ENCODE data around the gene NACC2.
"Not testable (repeated sequence)": the region's sequence is repeated elsewhere in the genome, so short reads cannot be mapped to it uniquely, and the experiment has no call there.

Gene NACC2

DNA sequence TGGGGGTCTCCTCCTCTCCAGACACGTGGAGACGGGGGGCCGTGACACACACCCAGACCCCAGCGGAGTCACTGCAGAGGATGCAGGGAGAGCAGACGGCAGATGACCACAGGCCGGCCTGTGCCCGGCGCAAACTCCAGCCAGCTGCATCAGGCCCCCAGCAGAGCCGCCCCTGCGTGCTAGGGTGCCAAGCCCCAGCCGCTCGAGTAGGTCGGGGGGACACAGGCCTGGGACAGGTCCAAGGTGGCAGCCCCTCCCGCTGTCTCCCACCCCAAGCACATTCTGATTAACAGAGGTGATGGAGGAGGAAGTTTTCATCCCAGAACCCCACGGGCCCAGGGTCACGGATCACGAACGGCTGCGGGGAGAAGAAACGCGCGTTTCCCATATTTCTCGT, 14.4 kb downstream of the NACC2 start:
- DNase-seq (ENCODE audit: low spot score), result no peak

DNA sequence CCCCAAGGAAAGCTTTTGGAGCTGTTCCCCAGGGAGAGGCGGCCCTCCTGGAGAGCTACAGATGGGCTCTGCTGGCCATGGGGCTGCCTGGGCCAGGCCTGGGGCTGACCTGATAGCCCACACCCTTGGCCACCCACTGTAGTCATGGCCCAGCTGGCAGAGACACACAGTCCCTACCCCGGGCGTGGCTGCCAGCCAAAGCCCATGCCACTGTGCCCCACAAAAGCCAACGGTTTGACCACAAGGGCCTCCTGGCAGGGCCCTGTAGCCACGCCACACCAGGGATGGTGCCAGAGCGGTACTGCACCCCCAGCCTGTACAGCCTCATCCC, 15.2 kb downstream of the NACC2 start:
- no peak for DNase-seq (ENCODE audit: low spot score)

GRCh38 chr9:136079211-136079915, 15.7 kb downstream of the NACC2 start:
- no peak for DNase-seq (ENCODE audit: low spot score)

DNA sequence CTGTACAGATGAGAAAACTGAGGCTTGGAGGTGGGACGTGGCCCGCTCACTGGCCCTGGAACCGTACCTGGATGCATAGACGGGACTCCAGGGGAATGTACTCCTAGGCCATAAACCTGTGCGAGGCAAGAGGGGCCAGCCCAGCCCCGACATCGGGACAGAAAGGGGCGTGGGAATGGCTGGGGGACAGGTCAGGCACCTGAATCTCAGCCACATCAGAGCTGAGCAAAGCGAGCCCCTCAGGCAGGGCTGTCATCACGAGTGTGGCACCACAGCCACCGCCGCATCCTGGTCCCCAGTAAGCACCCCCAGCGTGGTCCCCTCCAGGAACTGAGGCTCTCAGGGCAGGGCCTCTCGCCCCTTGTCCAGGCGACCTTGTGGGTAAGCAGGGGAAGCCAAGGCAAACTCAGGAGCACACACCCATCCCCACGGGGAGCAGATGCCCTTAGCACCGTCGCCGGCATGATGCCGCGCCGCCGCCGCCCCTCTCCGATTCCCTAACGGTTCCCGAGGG, 16.5 kb downstream of the NACC2 start:
- DNase-seq (ENCODE audit: low spot score), result no peak

GRCh38 chr9:136078024-136078423, 17.1 kb downstream of the NACC2 start:
- DNase-seq (ENCODE audit: low spot score), result no peak

DNA sequence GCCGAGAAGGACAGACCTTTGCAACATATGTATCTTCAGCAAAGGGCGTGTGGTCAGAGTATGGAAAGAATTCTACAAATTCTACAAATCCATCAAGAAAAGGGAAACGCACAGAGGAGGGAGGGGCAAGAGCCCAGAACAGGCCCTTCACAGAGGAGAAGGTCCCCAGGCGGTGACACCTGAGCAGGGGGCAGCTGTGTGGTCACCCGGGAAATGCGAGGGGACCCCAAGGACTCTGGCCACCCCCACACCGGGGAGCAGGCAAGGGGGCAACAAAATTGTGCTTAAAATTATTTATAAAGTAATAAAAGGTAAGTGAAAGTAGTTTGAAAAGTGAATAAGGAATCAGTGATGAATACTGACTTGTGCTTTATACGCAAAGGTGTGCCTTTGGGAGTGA, 17.6 kb downstream of the NACC2 start:
- DNase-seq (ENCODE audit: low spot score), result no peak

DNA sequence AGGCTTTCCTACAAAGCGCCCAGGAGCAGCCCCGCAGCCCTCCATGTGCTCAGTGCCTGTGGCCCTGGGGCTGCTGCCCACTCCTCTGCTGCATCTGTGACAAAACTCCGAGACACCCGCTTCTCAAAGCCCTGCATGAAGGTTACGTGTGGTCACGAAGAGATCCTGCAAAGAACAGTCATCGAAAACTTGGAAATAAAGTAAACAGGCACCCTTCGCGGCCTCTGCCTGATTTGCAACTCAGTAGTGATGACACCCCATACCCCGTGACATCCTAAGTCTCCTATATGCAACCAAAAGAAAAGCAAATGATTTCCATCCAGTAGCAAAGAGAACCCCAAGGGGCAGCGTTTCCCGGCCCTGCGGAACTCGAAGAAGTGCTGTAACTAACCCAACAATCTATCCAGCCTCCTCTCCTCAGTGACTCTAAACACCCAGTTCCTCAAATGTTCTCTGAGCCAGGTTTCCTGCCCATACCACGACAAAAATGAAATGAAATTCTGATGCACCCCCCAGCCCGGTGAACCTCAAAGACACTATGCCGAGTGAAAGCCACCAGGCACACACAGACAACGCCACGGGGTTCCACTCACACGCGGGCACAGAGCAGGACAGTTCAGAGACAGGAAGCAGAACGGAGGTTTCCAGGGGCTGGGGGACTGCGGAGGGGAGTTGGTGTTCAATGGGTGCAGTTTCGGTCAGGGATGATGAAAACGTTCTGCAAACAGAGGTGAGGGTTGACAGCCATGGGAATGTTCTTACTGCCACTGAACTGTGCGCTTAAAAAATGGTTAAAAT, 19.0 kb downstream of the NACC2 start:
- no peak for DNase-seq (ENCODE audit: low spot score)

DNA sequence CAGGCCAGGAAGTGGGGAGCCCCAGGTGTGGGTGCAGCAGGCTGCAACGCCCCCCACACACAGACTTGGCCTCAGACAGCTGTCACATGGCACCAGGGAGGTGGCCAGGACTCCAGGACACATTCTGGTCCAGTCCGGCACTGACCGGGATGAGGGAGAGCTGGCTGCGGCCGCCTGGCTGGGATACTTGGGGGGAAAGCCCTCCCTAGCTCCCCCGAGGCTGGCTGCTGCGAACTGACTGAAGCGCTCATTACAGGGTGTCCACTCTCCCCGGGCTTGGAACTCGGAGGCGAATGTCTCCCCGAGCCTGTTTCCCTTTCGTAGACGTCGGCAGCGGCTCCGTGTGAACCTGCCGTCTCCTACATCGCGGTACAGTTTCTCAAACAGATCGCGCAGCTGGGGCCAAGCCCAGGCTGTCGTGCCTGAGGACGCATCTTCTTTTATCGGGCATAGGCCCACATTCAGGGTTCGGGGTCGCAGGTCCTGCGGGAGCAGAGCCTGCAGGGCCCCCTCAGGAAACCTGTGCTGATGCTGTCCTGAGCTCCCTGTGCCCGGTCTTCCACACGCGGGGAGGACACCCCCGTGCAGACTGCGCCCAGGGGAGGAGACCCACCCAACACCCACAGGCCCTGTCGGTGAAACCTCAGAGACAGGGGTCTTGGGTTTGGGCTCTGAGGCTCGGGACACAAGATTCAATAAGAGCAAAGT, 19.8 kb downstream of the NACC2 start:
- DNase-seq (ENCODE audit: low spot score), result no peak

DNA sequence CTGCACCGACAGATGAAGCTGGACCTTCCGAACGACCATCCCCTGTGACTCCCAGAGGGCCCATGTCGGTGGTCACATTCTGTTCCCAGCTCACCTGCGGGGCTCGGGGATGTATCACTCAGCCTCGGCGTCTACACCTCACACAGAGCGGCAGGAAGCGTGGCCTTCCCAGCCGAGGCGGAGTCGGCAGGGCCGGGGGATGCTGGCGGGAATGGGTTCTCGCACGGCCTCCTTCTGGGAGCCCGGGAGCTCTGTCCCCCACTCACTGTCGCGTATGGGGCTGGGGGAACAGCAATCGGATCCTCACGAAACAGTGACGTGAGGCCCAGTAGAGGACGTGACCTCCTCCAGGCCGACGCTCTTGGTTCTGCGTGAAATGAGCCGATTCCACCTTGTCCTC, 20.4 kb downstream of the NACC2 start:
- DNase-seq (ENCODE audit: low spot score), result no peak

DNA sequence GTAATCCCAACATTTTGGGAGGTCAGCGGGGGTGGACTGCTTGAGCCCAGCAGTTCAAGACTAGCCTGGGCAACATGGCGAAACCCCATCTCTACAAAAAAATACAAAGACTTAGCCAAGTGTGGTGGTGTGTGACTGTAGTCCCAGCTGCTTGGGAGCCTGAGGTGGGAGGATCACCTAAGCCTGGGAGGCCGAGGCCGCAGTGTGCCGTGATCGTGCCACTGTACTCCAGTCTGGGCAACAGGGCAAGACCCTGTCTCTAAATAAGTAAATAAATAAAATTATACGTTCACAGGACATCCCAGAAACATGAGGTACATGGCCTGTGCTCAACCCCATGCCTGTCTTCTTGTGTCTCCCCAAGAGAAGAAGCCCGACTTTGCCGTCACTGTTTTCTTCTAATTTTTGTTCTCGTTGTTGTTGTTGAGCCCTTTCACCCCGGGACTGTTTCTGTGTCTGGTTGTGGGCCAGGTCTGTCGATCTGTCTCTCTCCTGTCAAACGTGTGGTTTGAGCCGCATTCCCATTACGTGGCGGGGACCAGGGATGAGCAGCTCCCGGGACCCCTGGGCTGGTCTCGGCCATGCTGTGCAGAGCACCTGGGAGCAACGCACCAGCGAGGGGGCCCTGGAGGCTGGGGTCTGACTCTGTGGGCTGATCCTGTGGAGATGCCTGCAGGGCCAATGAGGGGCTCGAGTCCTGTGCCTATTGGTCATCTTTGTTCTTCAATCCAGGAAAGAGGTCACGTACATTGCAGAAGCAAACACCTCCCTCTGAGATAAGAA, 32.2 kb downstream of the NACC2 start:
- DNase-seq (ENCODE audit: low spot score), result no peak

- DNase-seq (ENCODE audit: low spot score), result not testable (repeated sequence)
These were observed 33.2 kb downstream of the NACC2 start for GRCh38 chr9:136061916-136062315.

- no peak for DNase-seq (ENCODE audit: low spot score)
These were observed 33.7 kb downstream of the NACC2 start for GRCh38 chr9:136061405-136061804.

GRCh38 chr9:136060671-136061371, 34.3 kb downstream of the NACC2 start:
- no peak for DNase-seq (ENCODE audit: low spot score)

- no peak for DNase-seq (ENCODE audit: low spot score)
These were observed 35.0 kb downstream of the NACC2 start for GRCh38 chr9:136059851-136060670.

DNA sequence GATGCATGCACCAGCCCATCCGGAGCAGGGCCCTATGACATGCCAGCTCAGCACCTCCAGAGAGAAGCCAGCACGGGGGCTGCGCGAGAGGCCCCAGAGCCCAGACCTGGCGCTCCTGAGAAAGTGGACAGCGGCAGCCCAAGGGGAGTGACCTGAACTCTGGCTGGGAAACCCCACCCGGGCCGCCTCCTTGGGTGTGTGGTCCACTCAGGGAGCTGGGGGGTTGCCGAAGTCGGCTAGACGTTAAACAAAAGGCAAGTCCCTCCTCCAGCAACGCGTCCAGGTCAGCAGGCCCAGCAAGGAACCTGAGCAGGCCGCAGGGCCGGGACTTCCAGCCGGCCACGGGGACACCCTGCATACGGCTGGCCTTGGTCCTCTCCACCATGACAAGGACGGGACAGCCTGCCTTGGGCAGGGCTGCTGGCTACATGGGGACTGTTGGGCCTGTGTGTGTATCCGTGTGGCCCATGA, 35.7 kb downstream of the NACC2 start:
- no peak for DNase-seq (ENCODE audit: low spot score)

DNA sequence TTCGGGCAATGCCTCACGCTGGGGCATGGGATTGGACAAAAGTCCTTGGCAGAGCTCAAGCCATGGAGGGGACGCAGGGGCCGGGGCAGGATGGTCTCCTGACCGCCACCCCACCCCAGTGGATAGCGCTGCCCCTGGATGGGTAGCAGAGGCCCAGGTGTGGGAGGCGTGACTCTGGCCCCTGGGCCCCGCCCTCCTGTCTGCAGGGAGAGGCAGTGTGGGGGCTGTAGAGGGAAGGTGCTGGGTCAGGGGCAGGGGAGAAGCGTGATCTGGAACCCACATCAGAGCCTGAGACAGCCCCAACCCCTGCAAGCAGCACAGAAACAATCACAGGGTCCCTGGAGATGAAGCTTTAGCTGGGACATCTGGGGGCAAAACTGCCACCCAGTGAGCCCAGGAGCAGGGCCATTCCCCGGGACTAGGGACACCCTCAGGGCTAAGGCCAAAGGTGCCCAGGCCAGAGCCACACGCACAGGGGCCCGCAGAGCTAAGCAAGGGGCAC, 36.2 kb downstream of the NACC2 start:
- no peak for DNase-seq (ENCODE audit: low spot score)

- no peak for DNase-seq (ENCODE audit: low spot score)
These were observed 37.0 kb downstream of the NACC2 start for GRCh38 chr9:136058084-136058483.

DNA sequence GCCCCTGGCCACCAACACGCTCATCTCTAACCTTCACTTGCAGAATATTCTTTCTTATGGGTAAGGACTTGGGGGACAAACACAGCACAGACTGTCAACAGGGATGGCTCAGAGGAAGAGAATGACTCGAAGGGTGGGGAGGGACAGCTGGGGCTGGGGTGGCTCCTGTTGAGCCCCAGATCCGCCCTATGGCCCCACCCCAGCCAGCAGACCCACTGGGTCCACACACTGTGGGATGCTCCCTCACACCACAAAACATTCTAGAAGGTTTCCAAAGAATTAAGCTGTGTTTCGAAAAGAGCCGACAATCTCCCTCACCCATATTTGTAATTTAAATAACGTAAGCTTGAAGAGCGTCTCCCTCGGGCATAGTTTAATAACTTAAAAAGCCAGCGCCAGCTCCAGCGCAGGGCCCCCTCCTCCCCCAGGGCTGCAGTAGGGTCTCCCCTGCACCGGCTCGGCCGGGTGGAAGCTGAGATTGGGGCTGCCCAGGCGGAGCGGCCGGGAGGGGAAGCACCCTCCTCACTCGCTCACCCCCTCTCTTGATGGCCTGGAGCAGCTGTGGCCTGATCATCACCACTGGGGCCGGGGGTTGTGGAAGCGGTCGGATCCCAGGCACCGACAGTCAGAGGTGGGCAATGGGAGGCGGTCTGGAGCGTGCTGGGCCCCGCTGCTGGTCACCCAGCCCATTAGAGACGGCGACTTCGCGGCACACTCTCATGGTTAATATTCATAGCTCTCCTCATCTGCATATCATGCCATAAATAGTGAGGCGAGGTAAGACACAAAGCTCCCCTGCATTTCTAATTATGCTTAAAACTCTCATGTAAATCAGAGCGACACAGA, 37.6 kb downstream of the NACC2 start:
- no peak for DNase-seq (ENCODE audit: low spot score)

DNA sequence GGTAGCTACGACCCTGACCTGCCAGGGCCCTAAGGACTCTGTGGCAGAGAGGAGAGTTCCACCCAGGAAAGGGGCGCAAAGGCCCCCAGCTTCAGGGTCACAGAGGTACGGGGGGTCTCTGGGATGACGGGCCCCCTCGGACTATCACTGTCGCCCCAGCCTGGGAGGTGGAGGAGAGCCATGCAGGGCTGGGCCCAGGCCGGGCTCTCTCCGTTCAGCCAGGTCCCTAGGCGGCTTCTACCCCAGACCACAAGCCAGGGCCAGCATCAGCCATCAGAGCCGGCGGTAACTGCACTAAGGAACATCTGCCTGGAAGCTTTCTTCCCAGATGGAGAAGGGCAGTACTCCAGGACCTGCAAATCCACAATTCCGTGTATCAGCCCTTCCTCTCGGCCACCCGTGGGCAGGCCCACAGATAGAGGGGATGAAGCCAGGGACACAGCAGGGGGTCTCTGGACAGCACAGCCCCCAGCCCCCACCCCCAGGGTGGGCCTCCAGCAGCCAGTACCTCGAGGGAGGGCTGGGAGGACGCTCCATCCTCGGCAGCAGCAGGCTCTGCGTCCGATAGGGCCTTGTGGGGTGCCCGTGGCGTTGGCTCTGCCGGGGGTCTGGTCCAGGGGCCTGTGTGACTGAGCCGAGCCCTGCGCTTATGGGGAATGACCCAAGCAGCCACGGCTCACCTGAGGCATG, 38.4 kb downstream of the NACC2 start:
- DNase-seq (ENCODE audit: low spot score), result no peak
